HG03025 (cell line): Measurements from ENCODE around the gene AGBL1.

Source experiments
- ATAC-seq: cut with Tn5 transposase; IDR thresholded peaks from one replicate; pipeline ENCODE4 v1.9.1; 2021; ENCODE audit warnings: mild to moderate bottlenecking, moderate library complexity; ENCODE audit not compliant: unreplicated experiment, low FRiP score

The AGBL1 gene

DNA sequence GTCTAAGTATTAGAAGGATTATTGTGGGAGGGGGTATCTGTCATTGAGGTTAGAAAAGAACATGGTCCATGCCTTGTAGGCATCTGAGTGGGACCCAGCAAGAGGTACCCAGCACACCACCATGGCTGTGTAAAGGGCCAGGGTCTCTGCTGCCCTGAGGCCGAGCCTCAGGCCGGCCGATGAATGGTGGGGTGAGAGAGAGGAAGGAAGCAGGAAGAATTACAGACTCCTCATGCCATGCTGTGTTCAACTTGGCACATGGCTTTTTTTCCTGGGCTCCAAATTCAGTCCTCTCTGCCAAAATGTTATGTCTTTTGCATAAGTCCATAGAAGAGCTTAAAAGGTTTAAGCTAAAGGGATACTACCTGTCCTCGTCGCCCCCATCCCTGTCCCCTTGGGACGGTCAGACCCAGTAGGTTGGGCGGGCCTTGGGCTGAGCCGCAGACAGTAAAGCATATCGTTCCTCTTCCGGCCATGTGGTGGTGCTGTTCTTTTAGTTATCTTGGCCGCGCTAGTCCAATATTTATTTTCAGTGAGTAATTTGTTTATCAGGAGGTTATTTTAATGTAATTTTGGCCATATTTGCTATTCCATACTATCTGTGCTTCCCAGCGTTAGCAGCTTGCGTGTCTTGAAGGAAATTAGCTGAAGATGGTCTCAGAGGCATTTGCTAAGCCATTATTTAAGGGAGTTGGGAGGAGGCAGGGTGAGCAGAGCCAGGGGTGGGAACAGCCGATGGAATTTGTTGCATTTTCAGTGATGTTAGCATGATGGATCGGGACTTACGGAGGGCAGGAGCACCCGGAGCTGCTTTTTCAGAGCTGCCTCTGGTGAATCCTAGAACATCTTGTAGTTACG, 152.4 kb downstream of the AGBL1 start:
- ATAC-seq = no peak

GRCh38 chr15:86235667-86236066, 156.0 kb downstream of the AGBL1 start:
- no peak for ATAC-seq

GRCh38 chr15:86236356-86237110, 156.9 kb downstream of the AGBL1 start:
- ATAC-seq = no peak

DNA sequence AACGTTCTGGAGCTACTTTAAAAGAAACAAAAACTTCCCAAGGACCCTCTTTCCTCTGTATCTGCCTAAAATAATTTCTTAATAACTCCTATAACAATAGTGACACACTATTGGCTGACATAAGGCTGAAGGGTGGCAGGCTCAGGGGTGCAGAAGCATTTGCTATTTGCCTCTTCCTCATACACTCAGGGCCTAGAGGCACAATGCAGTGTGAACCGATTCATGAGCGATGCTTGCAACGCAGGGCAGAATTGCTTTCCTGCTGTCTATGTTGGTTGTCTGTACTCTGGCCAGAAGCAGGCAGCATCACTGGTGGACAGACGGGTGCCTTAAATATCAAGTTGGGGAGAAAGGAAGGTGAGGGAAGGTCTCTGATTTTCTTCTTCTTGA, 157.4 kb downstream of the AGBL1 start:
- ATAC-seq = no peak

- no peak for ATAC-seq
Measured at GRCh38 chr15:86247249-86247955, 167.7 kb downstream of the AGBL1 start.

GRCh38 chr15:86255247-86255646, 175.6 kb downstream of the AGBL1 start:
- no peak for ATAC-seq

DNA sequence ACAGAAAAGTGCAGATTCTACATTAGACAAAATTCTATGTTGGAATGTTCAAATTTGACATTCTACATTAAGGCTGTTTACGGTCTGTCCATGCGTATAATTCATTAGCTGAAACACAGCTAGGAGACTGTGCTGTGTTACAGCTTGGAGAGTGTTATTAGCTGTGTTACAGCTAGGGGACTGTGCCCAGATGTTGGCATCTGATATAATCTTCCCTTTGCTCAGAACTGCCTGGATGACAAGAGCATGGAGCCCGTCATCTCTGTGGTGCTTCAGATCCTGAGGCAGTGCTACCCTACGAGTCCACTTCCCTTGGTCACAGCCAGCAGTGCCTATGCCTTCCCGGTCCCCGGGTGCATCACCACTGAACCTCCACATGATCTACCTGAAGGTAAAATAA, 177.0 kb downstream of the AGBL1 start:
- no peak for ATAC-seq

- no peak for ATAC-seq
Measured at GRCh38 chr15:86259589-86259988, 179.9 kb downstream of the AGBL1 start.

- ATAC-seq = no peak
Measured at GRCh38 chr15:86263230-86263629, 183.6 kb downstream of the AGBL1 start.

DNA sequence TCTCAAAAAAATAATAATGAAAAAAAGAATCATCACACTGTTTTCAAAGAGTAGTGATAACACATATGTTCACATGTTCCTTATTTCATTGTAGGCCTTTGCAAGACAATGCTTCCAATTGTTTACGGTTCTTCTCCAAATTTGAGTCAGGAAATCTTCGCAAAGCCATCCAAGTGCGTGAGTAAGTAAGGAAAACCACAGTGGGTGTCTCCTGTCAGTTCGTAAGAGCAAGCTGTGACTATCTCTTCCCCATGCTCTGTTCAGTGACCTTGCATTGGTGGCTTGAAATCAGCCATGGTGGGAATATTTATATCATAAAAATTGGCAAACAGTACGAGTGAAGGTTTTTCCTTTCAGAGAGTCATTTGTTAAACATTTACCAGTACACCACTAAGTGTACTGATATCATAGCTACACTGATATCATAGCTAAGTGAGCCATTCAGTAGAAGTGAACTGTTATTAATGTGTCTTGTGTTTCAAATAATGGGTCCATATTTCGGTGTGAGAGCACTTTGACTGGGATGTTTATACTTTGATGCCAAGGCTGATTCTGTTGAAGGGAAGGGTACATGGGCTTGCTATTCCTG, 187.3 kb downstream of the AGBL1 start:
- ATAC-seq = no peak

DNA sequence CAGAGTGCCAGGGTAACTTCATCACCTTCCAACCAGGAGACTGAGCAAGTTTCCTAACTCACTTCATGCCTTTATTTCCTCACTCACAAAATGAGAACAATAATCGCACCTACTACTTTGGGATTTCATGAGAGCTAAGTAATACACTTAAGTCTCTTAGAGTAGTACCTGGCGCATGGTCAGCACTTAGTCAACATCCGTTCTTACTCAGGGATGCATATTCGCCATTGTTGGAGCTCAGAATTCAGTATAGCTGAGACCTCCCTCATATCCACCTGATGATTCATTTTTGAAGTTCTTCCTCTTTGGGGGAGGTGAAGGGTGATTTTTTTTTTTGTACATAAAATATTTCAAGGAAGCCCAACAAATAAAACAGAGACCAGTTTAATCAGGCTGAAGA, 188.2 kb downstream of the AGBL1 start:
- no peak for ATAC-seq

GRCh38 chr15:86268558-86268957, 188.9 kb downstream of the AGBL1 start:
- no peak for ATAC-seq

DNA sequence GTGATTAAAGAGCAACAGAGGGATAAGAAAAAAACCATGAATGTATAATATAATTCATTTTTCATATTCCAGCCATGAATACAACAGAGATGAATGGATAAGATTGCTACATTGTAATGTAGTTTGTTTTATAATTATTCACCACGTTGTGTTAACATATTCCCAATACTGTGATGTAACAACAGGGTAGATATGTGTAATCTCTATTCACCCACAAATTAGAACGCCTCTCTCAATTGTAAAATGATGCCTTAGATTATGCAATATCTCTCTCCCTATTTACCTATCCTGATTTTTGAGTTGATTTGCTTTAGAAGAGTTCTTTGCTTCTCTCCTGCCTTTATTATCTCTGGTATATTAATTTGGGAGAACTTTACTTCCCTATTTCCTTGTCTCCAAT, 193.6 kb downstream of the AGBL1 start:
- no peak for ATAC-seq

DNA sequence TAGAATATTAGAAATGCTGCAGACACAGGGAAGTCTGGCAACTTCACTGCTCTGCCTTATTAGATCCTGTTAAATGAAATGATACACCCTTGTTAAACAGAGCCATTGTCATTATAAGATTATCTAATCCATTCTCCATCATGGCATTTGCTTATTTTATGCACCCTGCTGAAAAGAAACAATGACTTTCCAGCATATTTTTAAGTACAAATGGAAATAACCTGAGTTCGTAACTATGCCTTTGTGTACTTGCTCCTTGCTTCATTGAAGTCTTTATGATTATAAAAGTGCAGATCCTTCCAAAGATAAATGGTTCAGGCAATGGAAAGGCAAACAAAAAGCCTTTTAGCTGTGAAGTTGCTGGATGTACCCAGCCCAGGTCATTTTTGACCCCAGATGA, 195.7 kb downstream of the AGBL1 start:
- ATAC-seq = no peak

- no peak for ATAC-seq
Measured at GRCh38 chr15:86278586-86278985, 198.9 kb downstream of the AGBL1 start.

GRCh38 chr15:86284635-86285034, 205.0 kb downstream of the AGBL1 start:
- no peak for ATAC-seq

DNA sequence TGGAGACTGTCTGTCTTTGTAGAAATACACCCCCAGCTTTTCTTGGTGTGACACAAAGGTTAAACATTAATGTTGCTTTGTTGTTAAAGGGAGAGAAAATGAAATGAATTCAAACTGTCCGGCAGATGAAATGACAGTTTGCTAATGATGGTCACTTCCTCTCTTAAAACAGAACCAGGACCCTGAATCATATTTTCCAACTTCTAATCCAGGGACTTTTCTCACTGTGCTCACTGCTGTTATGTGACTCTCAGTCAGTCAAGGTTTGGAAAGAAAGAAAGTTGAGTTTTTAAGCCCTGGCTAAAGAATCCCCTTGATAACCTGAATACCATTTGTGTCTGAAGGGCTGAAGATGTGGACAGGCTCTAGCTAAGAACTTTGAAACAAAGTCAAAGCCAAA, 215.8 kb downstream of the AGBL1 start:
- ATAC-seq = no peak

DNA sequence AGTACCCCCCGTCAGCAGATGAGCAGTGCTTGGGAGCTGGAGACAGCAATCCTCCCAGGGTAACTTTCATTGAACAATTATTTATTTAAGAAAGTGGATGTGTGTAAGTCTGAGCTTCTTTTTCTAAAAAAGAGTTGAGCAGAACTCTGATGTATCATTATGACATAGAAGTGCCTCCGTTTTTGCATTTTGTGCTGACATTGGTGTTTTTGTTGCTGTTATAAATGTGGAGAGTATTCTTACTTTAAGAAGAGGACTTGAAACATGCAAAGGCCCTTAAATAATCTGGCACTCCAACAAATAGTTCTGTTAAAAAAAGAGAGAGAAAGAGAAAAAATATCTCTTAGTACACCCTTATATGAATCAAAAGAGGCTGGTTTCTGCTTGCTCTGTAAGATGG, 217.1 kb downstream of the AGBL1 start:
- ATAC-seq = no peak

DNA sequence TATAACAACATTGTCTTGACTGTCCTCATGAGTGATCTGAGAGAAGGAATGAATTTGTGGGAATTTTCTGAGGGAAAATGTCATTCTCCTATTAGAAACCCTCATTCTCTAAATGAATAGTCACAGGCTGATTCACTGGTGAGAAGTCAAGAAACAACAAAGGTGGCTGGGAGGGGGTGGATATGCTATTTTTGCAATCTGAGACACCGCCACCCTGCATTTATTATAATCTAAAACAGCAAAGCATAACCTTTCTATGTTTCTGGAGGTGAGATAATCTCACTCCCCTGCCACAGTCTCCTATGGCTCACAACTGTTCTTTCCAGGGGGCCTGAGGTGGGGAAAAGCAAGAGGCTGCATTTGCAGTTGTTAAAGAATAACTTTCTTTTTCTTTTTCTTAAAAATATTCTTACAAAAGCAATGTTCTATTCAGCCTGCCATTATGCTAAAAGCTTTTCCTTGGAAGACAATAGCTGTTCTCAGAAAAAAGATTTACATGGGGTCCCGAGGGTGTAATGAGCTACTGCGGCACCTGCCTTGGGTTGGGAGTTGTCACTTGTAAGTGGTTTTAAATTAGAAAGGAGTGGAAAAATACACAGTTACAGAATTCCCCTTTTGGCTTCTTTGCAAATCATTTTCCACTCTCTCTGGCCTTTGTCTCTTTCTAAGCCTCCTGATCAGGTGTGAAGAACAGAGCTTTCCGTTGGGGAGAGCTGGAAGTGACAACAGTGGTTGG, 220.9 kb downstream of the AGBL1 start:
- ATAC-seq = no peak

DNA sequence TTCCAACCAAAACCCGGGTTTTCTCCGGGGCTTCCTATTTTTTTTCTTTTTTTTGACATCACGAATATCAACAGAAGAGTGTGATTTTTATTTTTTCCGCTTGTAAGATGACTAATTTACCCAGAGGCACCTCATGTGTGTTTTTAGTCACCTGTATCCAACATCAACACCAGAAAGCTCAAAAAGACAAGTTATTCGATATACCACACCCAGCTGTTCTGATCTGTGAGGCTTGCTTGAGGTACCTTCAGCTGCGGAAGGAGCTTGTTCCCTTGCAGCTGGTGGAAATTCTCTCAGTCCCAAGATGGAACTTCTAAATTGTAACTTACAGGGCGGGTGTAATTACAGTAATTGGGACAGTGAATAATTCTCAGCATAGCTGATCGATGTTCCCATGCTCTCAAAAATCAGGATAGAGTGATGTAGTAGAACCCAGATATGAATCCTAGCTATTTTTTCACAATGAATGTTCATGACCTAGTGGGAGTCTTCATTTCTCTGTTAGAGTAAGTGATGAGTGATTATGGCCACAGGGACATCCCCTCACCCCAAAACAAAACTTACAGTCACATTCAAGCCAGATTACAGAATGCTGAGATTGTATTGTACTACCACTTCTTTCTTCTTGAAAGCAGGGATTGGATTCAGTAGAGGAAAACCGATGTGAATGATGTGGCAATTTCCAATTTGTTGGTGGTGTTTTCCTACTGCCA, 232.1 kb downstream of the AGBL1 start:
- ATAC-seq = no peak
